ENCODE measurements around the gene HS2ST1.

The HS2ST1 gene

DNA sequence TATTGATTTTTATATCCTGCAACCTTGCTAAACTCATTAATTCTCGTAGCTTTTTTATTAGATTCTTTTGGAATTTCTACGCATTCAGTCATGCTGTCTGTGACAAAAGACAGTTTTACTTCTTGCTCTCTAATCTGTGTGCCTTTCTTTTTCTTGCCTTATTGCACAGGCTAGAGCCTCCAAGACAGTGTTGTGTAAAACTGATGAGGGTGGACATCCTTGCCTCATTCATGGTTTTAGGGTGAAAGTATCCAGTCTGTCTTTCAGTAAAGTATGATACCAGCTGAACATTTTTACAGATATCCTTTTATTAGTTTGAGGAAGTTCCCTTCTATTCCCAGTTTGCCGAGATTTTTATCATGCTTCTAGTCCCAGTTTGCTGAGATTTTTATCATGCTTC, 133.8 kb downstream of the HS2ST1 start:
- no peak for TF ChIP-seq GATA3 (IDR thresholded peaks at IDR 0.05; ENCODE audit: low read depth, low read length)
- TF ChIP-seq GATA2 (IDR thresholded peaks at IDR 0.05; ENCODE audit: low read depth, low read length), result no peak

- TF ChIP-seq GATA2 (IDR thresholded peaks at IDR 0.05; ENCODE audit: low read depth, low read length) (no peak), GATA3 (IDR thresholded peaks at IDR 0.05; ENCODE audit: low read depth, low read length) (no peak)
These were observed 137.5 kb downstream of the HS2ST1 start for GRCh38 chr1:87051965-87052364.

GRCh38 chr1:87052400-87052799, 138.0 kb downstream of the HS2ST1 start:
- no peak for TF ChIP-seq GATA2 (IDR thresholded peaks at IDR 0.05; ENCODE audit: low read depth, low read length)
- no peak for TF ChIP-seq GATA3 (IDR thresholded peaks at IDR 0.05; ENCODE audit: low read depth, low read length)

DNA sequence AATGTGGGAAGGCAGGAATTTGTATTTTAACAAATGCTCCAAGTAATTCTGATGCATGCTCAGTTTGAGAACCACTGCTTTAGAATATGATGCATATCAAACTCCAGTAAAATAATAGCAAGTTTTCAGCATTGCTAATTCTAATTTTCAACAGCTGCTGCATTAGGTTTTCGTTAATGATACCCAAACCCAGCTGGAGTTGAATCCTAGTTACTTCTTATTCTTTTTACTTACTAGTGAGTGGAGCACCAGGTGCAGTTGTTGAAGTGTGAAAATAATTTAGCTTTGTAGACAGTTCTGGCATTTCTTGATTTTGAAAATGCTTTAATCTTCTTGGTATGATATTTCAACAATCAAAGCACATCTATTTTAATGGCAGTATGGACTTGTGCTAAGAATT, 138.5 kb downstream of the HS2ST1 start:
- TF ChIP-seq GATA2 (IDR thresholded peaks at IDR 0.05; ENCODE audit: low read depth, low read length), result no peak
- no peak for TF ChIP-seq GATA3 (IDR thresholded peaks at IDR 0.05; ENCODE audit: low read depth, low read length)

DNA sequence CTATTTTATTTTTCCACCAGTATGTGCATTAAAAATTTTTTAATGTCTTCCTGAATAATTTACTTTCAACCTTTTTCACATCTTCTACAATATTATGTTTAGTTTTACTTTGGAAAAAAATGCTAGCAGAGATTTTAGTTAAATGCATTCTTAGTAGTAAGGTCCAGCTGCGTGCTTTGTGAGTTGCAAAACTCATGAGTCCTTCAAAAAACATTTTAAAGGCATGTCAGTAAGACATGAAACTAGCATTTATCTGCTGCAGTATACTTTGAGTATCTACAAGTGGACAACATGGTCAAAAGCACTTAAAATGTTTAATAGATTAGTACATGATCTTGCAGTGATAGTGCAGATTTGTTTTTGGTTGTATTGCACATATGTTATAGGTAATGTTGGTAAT, 139.0 kb downstream of the HS2ST1 start:
- TF ChIP-seq GATA3 (IDR thresholded peaks at IDR 0.05; ENCODE audit: low read depth, low read length) (no peak), GATA2 (IDR thresholded peaks at IDR 0.05; ENCODE audit: low read depth, low read length) (no peak)

DNA sequence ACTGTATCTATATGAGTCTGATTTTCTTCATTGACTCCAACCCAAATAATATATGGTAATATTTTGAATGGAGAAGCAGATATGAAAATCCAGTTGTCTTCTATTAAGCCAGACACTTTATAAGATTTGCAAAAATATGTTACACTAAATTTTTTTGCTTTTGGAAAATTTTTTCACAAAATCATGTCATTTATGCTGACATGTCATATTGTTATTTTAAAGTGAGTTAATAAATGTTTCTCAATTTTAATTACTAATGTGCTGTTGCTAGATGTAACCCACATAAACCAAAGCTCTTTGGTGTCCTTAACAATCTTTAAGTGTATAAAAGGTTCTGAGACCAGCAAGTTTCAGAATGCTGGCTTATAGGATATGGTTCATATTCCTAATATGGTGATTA, 142.5 kb downstream of the HS2ST1 start:
- TF ChIP-seq GATA3 (IDR thresholded peaks at IDR 0.05; ENCODE audit: low read depth, low read length) (no peak), GATA2 (IDR thresholded peaks at IDR 0.05; ENCODE audit: low read depth, low read length) (no peak)

DNA sequence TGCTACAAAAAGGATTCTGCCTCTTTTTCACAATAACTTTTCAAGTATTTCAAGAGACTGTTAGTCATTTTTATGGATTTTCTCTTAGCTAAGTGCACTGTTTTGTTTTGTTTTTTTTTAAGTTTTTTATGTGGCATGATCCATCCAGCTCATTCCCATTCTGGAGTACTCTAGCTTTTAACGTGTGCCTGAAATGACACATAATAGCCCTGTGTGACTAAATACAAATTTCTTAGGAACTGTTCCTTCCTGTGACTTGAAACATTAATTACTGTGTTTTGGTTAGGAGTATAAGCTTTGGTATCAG, 143.9 kb downstream of the HS2ST1 start:
- TF ChIP-seq GATA2 (IDR thresholded peaks at IDR 0.05; ENCODE audit: low read depth, low read length) (no peak), GATA3 (IDR thresholded peaks at IDR 0.05; ENCODE audit: low read depth, low read length) (no peak)

DNA sequence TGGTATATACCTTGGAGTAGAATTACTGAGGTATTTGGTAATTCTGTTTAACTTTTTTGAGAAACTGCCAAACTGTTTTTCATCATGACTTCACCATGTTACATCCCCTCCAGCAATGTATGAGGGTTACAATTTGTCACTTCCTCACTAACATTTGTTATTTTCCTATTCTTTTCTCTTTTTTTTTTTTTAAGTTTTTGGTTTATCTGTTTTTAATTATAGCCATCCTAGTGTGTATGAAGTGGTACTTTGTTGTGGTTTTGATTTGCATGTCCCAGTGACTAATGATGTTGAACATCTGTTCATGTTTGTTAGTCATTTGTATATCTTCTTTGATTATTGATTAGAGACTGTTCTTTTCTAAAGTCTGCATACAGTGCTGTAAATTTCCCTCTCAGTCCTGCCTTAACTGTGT, 147.3 kb downstream of the HS2ST1 start:
- no peak for TF ChIP-seq GATA2 (IDR thresholded peaks at IDR 0.05; ENCODE audit: low read depth, low read length)
- TF ChIP-seq GATA3 (IDR thresholded peaks at IDR 0.05; ENCODE audit: low read depth, low read length), result no peak

DNA sequence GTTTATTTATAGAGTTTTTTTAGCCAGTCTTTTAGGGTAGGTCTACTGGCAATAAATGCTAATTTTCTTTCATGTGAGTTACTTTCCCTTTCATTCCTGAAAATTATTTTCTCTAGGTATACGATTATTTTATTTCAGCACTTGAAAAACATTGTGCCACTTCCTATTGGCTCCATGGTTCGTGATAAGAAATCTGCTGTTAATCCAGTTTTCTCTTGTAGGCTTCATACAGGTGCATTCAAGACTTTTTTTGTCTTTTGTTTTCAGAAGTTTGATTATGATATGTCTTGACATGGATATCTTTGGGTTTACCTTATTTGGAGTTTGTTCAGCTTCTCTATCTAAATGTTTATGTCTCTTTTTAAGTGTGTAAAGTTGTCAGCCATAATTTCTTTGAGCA, 148.3 kb downstream of the HS2ST1 start:
- TF ChIP-seq GATA2 (IDR thresholded peaks at IDR 0.05; ENCODE audit: low read depth, low read length) (no peak), GATA3 (IDR thresholded peaks at IDR 0.05; ENCODE audit: low read depth, low read length) (no peak)

DNA sequence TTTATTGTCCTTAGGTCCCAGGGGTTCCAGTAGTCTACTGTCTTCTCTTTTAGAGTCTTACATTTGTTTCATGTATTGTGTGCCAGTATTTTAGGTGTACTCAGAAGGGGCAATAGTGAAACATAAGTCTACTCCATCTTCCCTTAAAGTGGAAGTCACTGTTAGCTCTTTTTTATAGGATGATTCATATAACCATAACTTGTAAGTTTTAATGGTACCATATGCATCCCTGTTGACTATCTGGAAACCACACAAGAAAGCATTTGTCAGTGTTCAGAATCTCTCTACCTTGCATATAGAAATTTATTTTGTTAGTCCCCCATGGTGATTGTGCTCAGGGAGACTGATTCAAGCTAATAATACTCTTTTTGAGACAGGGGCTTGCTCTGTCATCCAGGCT, 149.9 kb downstream of the HS2ST1 start:
- no peak for TF ChIP-seq GATA3 (IDR thresholded peaks at IDR 0.05; ENCODE audit: low read depth, low read length)
- TF ChIP-seq GATA2 (IDR thresholded peaks at IDR 0.05; ENCODE audit: low read depth, low read length), result no peak

GRCh38 chr1:87064986-87065385, 150.6 kb downstream of the HS2ST1 start:
- no peak for TF ChIP-seq GATA3 (IDR thresholded peaks at IDR 0.05; ENCODE audit: low read depth, low read length)
- TF ChIP-seq GATA2 (IDR thresholded peaks at IDR 0.05; ENCODE audit: low read depth, low read length), result no peak

GRCh38 chr1:87072411-87072810, 158.0 kb downstream of the HS2ST1 start:
- TF ChIP-seq GATA2 (IDR thresholded peaks at IDR 0.05; ENCODE audit: low read depth, low read length), result no peak
- no peak for TF ChIP-seq GATA3 (IDR thresholded peaks at IDR 0.05; ENCODE audit: low read depth, low read length)

DNA sequence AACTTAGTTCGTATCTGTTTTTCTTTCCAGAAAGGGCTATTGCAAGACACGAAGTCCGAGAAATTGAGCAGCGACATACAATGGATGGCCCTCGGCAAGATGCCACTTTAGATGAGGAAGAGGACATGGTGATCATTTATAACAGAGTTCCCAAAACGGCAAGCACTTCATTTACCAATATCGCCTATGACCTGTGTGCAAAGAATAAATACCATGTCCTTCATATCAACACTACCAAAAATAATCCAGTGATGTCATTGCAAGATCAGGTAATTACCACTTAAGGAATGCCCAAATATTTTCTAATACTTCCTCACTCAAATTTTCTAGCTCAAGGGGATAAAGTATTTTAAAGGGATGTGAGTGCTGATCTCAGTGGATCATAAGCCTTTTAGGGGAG, 158.5 kb downstream of the HS2ST1 start:
- TF ChIP-seq GATA3 (IDR thresholded peaks at IDR 0.05; ENCODE audit: low read depth, low read length) (no peak), GATA2 (IDR thresholded peaks at IDR 0.05; ENCODE audit: low read depth, low read length) (no peak)

DNA sequence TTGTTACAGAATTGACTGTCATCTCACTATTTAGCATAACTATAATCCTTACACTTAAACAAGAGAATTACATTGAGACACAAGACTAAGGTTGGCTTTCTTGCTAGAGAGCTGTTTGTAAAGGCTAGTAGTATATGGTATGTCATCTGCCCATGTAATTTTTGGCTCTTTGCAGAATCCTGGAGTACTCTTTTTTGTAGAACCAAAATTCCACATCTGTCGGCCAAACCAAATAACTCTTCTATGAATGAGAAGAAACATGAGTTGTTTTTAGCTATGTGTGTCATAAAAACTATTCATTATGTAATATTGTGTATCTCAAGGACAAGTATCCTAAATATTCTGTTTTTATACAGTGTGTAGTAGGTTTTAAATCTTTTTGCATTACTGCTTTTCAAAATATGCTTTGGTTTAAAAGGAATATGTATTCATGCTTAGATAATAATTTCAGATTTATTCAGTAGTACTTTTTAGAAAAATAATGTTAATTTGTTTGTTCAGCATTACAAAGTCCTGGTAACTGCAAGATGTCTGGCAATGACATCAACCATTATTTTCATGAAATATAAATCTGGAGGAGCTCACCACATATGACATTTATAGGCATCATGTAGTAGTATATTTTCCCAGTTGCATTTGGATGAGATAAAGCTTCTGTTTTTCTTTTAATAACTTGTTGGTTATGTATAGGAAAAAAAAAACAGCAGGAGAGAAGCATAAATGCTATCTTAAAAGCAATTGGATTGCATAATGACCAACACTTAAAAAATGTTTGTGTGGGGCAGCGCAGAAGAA, 159.8 kb downstream of the HS2ST1 start:
- TF ChIP-seq GATA2 (IDR thresholded peaks at IDR 0.05; ENCODE audit: low read depth, low read length) (no peak), GATA3 (IDR thresholded peaks at IDR 0.05; ENCODE audit: low read depth, low read length) (no peak)

GRCh38 chr1:87077959-87078639, 163.7 kb downstream of the HS2ST1 start:
- TF ChIP-seq GATA2 (IDR thresholded peaks at IDR 0.05; ENCODE audit: low read depth, low read length) (no peak), GATA3 (IDR thresholded peaks at IDR 0.05; ENCODE audit: low read depth, low read length) (no peak)
